GM19238 (cell line): ENCODE measurements around the gene SKA1.
"Not testable (repeated sequence)": the region's sequence is repeated elsewhere in the genome, so short reads cannot be mapped to it uniquely, and the experiment has no call there.

Experiments used
- DNase-seq: peaks from one replicate; pipeline ENCODE4 v3.0.0; 2011; ENCODE audit warnings: low spot score; ENCODE audit not compliant: insufficient read length

Gene SKA1

DNA sequence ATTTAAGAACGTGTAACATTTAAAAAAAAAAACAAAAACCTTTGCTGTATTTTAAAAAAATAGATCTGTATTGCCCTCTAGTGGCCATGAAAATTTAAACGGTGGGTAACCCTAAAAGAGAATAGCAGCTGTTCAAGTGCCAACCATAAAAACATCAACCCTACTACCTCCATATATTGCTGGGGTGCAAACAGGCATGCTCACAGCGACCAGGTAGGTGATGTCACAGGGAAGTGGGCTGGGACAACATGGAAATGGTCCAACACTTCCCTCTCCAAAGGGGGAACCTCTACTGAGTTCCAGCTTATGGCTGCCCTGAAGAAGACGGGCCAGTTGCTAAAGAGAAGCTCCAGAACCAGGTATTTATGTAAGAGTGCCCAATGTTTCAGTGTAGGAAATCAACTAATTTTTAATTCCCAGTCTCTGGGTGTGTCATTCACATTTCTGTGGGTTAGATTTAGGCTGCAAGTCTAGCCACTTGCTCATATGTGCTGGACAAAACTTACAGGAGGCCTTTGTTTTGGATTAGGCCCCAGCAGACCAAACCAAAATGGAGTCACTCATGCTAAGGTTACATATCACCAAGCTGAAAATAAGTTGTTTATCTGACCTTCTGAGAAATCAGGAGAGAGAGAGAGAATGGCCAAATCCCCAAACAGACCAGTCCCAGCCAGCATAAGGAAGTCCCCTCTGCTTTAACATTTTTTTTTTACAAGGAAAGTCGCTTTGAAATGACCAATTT, 54.5 kb downstream of the SKA1 start:
- no peak for DNase-seq

- DNase-seq, result no peak
These were observed 58.1 kb downstream of the SKA1 start for GRCh38 chr18:50432915-50433314.

GRCh38 chr18:50436742-50437141, 61.9 kb downstream of the SKA1 start:
- not testable (repeated sequence) for DNase-seq

- no peak for DNase-seq
These were observed 64.7 kb downstream of the SKA1 start for GRCh38 chr18:50439460-50440015.

DNA sequence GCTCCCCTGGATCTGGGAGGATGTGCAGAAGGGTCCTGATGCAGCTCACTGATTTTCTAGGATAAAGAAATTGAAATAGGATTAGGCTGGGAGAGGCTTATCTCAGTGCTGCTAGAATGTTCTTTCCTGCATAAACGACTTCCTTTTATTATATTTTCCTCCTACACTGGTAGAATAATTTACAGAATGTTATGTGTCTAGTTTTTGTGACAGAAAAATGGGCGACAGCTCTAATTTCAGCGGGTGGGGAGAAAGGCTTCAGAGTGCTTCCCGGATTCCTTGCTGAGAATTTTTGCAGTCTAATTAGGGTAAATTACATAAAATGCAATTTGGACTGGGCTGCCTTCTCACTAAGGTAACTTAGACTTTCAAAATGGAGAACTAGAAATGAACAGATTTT, 66.2 kb downstream of the SKA1 start:
- DNase-seq, result no peak

DNA sequence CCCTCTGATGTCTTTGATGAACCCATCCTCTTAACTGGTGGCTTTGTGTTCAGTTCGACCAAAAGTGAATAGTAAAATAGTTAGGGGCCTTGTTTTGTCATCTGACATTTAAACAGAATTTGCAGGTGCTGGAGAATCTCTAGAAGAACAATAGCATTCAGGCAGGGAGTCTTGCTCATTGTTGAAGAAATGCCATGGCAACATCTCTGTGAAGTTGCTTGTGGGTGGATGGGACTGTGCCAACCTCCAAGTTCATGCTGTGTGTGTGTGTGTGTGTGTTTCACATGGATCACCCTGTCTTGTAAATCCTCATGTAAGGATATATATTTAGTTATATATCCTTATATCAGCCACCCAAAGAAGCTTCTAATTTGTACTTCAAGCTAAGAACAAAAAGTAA, 66.7 kb downstream of the SKA1 start:
- DNase-seq, result no peak
